Muscle layer of duodenum (tissue), 2 donors: ENCODE results near the gene ERBB4.

ENCODE experiments used
- H3K27ac ChIP-seq: one replicate; pipeline ENCODE4 v1.7.0; 2013; ENCODE audit warnings: mild to moderate bottlenecking, low read length
- H3K27me3 ChIP-seq: one replicate; pipeline ENCODE4 v1.7.0; 2013; ENCODE audit warnings: low read depth, mild to moderate bottlenecking, control low read depth, low read length
- H3K36me3 ChIP-seq, 2 donors: one replicate each; pipeline ENCODE4 v1.7.0; 2013; ENCODE audit warnings: low read length in 2 of 2, control low read depth in 1 of 2, mild to moderate bottlenecking in 1 of 2; ENCODE audit not compliant: insufficient read depth in 2 of 2, control insufficient read depth in 1 of 2
- H3K4me1 ChIP-seq, 2 donors: one replicate each; pipeline ENCODE4 v1.7.0; 2013; ENCODE audit warnings: low read length in 2 of 2, mild to moderate bottlenecking in 2 of 2, control low read depth in 1 of 2, moderate library complexity in 1 of 2; ENCODE audit not compliant: insufficient read depth in 2 of 2, control insufficient read depth in 1 of 2
- H3K4me3 ChIP-seq, 2 donors: one replicate each; pipeline ENCODE4 v1.7.0; 2013; ENCODE audit warnings: low read length in 2 of 2, low read depth in 1 of 2, mild to moderate bottlenecking in 1 of 2
- H3K9me3 ChIP-seq, 2 donors: one replicate each; pipeline ENCODE4 v1.7.0; 2013; ENCODE audit warnings: low read length in 2 of 2, control low read depth in 1 of 2, mild to moderate bottlenecking in 1 of 2; ENCODE audit not compliant: control insufficient read depth in 1 of 2
- donor health status: healthy.

The ERBB4 gene

GRCh38 chr2:212288308-212288707 is 250.3 kb downstream of the ERBB4 start:
- Histone ChIP-seq H3K4me3 (no peak overlapping the region), H3K36me3 (no peaks in the 10 kb centered on the region), H3K27me3 (no peaks in the 10 kb centered on the region), H3K4me1 (no peaks in the 10 kb centered on the region), H3K9me3 (no peaks in the 10 kb centered on the region), H3K27ac (no peak overlapping the region)

GRCh38 chr2:212284166-212284565 is 254.4 kb downstream of the ERBB4 start:
- no peaks in the 10 kb centered on the region for H3K9me3 ChIP-seq
- H3K27ac ChIP-seq, result no peak overlapping the region
- H3K4me3 ChIP-seq, result no peak overlapping the region
- H3K4me1 ChIP-seq, result peaks cover 0 to 2% of the 10 kb centered on the region in 2 donors
- no peaks in the 10 kb centered on the region for H3K27me3 ChIP-seq
- no peaks in the 10 kb centered on the region for H3K36me3 ChIP-seq

GRCh38 chr2:212282671-212283261 is 255.8 kb downstream of the ERBB4 start:
- Histone ChIP-seq H3K4me3 (no peak overlapping the region), H3K27me3 (no peaks in the 10 kb centered on the region), H3K27ac (no peak overlapping the region), H3K4me1 (peaks cover 0 to 2% of the 10 kb centered on the region in 2 donors), H3K9me3 (no peaks in the 10 kb centered on the region), H3K36me3 (no peaks in the 10 kb centered on the region)

- no peak overlapping the region for H3K27ac ChIP-seq
- no peaks in the 10 kb centered on the region for H3K27me3 ChIP-seq
- H3K9me3 ChIP-seq, result no peaks in the 10 kb centered on the region
- H3K4me3 ChIP-seq, result no peak overlapping the region
- H3K4me1 ChIP-seq, result no peaks in the 10 kb centered on the region
- H3K36me3 ChIP-seq, result no peaks in the 10 kb centered on the region
Observed at GRCh38 chr2:212276813-212277212, 261.8 kb downstream of the ERBB4 start.

- Histone ChIP-seq H3K27ac (no peak overlapping the region), H3K4me3 (no peak overlapping the region), H3K4me1 (no peaks in the 10 kb centered on the region), H3K36me3 (no peaks in the 10 kb centered on the region), H3K9me3 (no peaks in the 10 kb centered on the region), H3K27me3 (no peaks in the 10 kb centered on the region)
Observed at GRCh38 chr2:212274215-212274614, 264.4 kb downstream of the ERBB4 start.

- Histone ChIP-seq H3K27ac (no peak overlapping the region), H3K4me3 (no peak overlapping the region), H3K36me3 (no peaks in the 10 kb centered on the region), H3K4me1 (no peaks in the 10 kb centered on the region), H3K9me3 (no peaks in the 10 kb centered on the region), H3K27me3 (no peaks in the 10 kb centered on the region)
Observed at GRCh38 chr2:212271583-212271982, 267.0 kb downstream of the ERBB4 start.

- H3K4me3 ChIP-seq, result no peak overlapping the region
- no peaks in the 10 kb centered on the region for H3K36me3 ChIP-seq
- no peak overlapping the region for H3K27ac ChIP-seq
- no peaks in the 10 kb centered on the region for H3K4me1 ChIP-seq
- H3K9me3 ChIP-seq, result no peaks in the 10 kb centered on the region
- H3K27me3 ChIP-seq, result no peaks in the 10 kb centered on the region
Observed at GRCh38 chr2:212269005-212269404, 269.6 kb downstream of the ERBB4 start.

GRCh38 chr2:212266297-212266696 is 272.3 kb downstream of the ERBB4 start:
- Histone ChIP-seq H3K27ac (no peak overlapping the region), H3K27me3 (no peaks in the 10 kb centered on the region), H3K9me3 (no peaks in the 10 kb centered on the region), H3K4me3 (no peak overlapping the region), H3K4me1 (no peaks in the 10 kb centered on the region), H3K36me3 (no peaks in the 10 kb centered on the region)

GRCh38 chr2:212265777-212266176 is 272.8 kb downstream of the ERBB4 start:
- Histone ChIP-seq H3K27ac (no peak overlapping the region), H3K9me3 (no peaks in the 10 kb centered on the region)

GRCh38 chr2:212264187-212264586 is 274.4 kb downstream of the ERBB4 start:
- Histone ChIP-seq H3K4me1 (no peaks in the 10 kb centered on the region), H3K27ac (no peak overlapping the region), H3K4me3 (no peak overlapping the region), H3K9me3 (no peaks in the 10 kb centered on the region), H3K27me3 (no peaks in the 10 kb centered on the region), H3K36me3 (no peaks in the 10 kb centered on the region)

More at GRCh38 chr2:212265777-212266176, 272.8 kb downstream of the ERBB4 start:
- Histone ChIP-seq H3K4me1 (no peaks in the 10 kb centered on the region), H3K4me3 (no peak overlapping the region), H3K36me3 (no peaks in the 10 kb centered on the region), H3K27me3 (no peaks in the 10 kb centered on the region)

- Histone ChIP-seq H3K27ac (no peak overlapping the region), H3K9me3 (no peaks in the 10 kb centered on the region), H3K4me1 (no peaks in the 10 kb centered on the region), H3K36me3 (no peaks in the 10 kb centered on the region), H3K27me3 (no peaks in the 10 kb centered on the region), H3K4me3 (no peak overlapping the region)
Observed at GRCh38 chr2:212259226-212259625, 279.4 kb downstream of the ERBB4 start.

GRCh38 chr2:212254339-212254738 is 284.3 kb downstream of the ERBB4 start:
- Histone ChIP-seq H3K27ac (no peak overlapping the region), H3K36me3 (no peaks in the 10 kb centered on the region), H3K27me3 (no peaks in the 10 kb centered on the region), H3K9me3 (no peaks in the 10 kb centered on the region), H3K4me3 (no peak overlapping the region), H3K4me1 (no peaks in the 10 kb centered on the region)
